HEK293T (cell line): ENCODE data around the gene PCGF3.

Experiments
- BHLHE40 ChIP-seq: fragments of 450-650 bp; IDR thresholded peaks from 2 replicates; pipeline ENCODE4 v1.6.1; 2016; ENCODE audit warnings: mild to moderate bottlenecking, moderate library complexity, borderline replicate concordance
- FOXA1 ChIP-seq: fragments of 450-650 bp; IDR thresholded peaks from 2 replicates; pipeline ENCODE4 v1.6.1; 2016; ENCODE audit warnings: mild to moderate bottlenecking
- FOXK2 ChIP-seq: fragments of 450-650 bp; IDR thresholded peaks from 2 replicates; pipeline ENCODE4 v1.6.1; 2016; ENCODE audit warnings: mild to moderate bottlenecking
- HDGF ChIP-seq: fragments of 450-650 bp; IDR thresholded peaks from 2 replicates; pipeline ENCODE4 v1.6.1; 2017; ENCODE audit warnings: antibody characterized with exemption, borderline replicate concordance
- L3MBTL2 ChIP-seq: fragments of 450-650 bp; conservative IDR thresholded peaks from 2 replicates; pipeline ENCODE4 v1.6.1; 2016; ENCODE audit warnings: mild to moderate bottlenecking
- LEF1 ChIP-seq: fragments of 450-650 bp; IDR thresholded peaks from 2 replicates; pipeline ENCODE4 v1.6.1; 2017; ENCODE audit warnings: mild to moderate bottlenecking, borderline replicate concordance
- NFRKB ChIP-seq: fragments of 450-650 bp; IDR thresholded peaks from 2 replicates; pipeline ENCODE4 v1.6.1; 2016; ENCODE audit warnings: mild to moderate bottlenecking, moderate library complexity
- SP1 ChIP-seq: fragments of 450-650 bp; IDR thresholded peaks from 2 replicates; pipeline ENCODE4 v1.6.1; 2017
- SUZ12 ChIP-seq: fragments of 450-650 bp; IDR thresholded peaks from 2 replicates; pipeline ENCODE4 v1.6.1; 2016; ENCODE audit warnings: mild to moderate bottlenecking
- TARDBP ChIP-seq: fragments of 450-650 bp; IDR thresholded peaks from 2 replicates; pipeline ENCODE4 v1.6.1; 2016
- ZNF384 ChIP-seq: fragments of 450-650 bp; IDR thresholded peaks from 2 replicates; pipeline ENCODE4 v1.6.1; 2016

DNA sequence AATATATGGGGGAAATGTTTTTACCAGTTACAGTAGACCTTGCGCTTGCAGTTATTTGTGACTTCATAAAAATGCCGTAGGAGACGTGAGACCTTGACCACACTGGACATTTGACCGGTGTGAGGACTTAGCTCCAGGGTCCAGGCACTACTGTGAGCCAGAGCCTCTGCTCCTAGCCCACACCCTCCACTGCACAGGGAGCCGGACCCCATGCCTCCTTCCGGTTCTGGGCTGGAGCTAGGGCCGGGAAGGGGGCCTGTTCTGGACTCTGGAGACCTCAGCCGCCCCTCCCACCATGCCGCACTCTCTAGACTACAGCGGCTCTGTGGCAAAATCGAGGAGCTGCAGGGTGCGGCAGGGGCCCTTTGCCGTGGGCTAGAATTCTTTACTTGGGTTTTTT, 5.3 kb downstream of the PCGF3 start:
- TF ChIP-seq HDGF (no peak), NFRKB (no peak), ZNF384 (no peak), SP1 (no peak), TARDBP (no peak), BHLHE40 (no peak), LEF1 (no peak), FOXK2 (no peak), SUZ12 (no peak), FOXA1 (no peak), L3MBTL2 (no peak)
